K562 (cell line): ENCODE data around the gene EXOSC9.

Experiments used
- CREB1 ChIP-seq, 2 experiments: sonication (generic) in 1 of 2; formaldehyde crosslinking in 1 of 2; IDR thresholded peaks; 2 replicates each; pipeline versions ENCODE4 v1.6.1 to v1.8.0; 2012 to 2022; ENCODE audit warnings: inconsistent platforms in 1 of 2, mild to moderate bottlenecking in 1 of 2, missing genetic modification reagents in 1 of 2, moderate library complexity in 1 of 2
- EP300 ChIP-seq: IDR thresholded peaks from 2 replicates; pipeline ENCODE4 v1.6.1; 2012; ENCODE audit warnings: low read length, improper control_type of control experiment
- ETV5 ChIP-seq: sonication (generic); formaldehyde crosslinking; IDR thresholded peaks from 2 replicates; pipeline ENCODE4 v1.4.0; 2020; ENCODE audit warnings: low read depth, mild to moderate bottlenecking, missing genetic modification reagents
- FOXK1 ChIP-seq: sonication (generic); formaldehyde crosslinking; IDR thresholded peaks from 2 replicates; pipeline ENCODE4 v1.8.0; 2022; ENCODE audit warnings: missing genetic modification reagents, mild to moderate bottlenecking, borderline replicate concordance
- KAT8 ChIP-seq: fragments of 450-650 bp; IDR thresholded peaks from 2 replicates; pipeline ENCODE4 v1.6.1; 2016; ENCODE audit warnings: low read depth, mild to moderate bottlenecking
- NFYB ChIP-seq: IDR thresholded peaks from 2 replicates; pipeline ENCODE4 v1.6.1; 2011; ENCODE audit warnings: mild to moderate bottlenecking, moderate library complexity; ENCODE audit not compliant: insufficient read length; ENCODE audit errors: extremely low read depth
- RFX5 ChIP-seq: IDR thresholded peaks from 2 replicates; pipeline ENCODE4 v1.6.1; 2011; ENCODE audit warnings: low read depth, mild to moderate bottlenecking, improper control_type of control experiment, low read length
- SMAD1 ChIP-seq: fragments of 150-350 bp; IDR thresholded peaks from 2 replicates; pipeline ENCODE4 v1.6.1; 2014; ENCODE audit warnings: low read length, low read depth; ENCODE audit not compliant: partially characterized antibody
- SRF ChIP-seq, 2 experiments: fragments of 250-450, 450-650 bp in 1 of 2; sonication (Bioruptor Pico) in 1 of 2; sonication (generic) in 1 of 2; formaldehyde crosslinking; IDR thresholded peaks; 2 replicates each; pipeline versions ENCODE4 v1.5.0 to v1.5.1; 2020 to 2022; ENCODE audit warnings: mild to moderate bottlenecking in 1 of 2, missing genetic modification reagents in 1 of 2
- ZNF589 ChIP-seq: fragments of 200-800 bp; sonication (Bioruptor generic); IDR thresholded peaks from 2 replicates; pipeline ENCODE4 v1.6.1; 2016; ENCODE audit warnings: low read depth, missing genetic modification characterization, missing compliant biosample characterization
- TF ChIP-seq, protein P1 (sequence below): fragments of 200-400 bp; formaldehyde crosslinking; IDR thresholded peaks from 2 replicates; pipeline ENCODE4 v1.6.1; 2017; ENCODE audit warnings: mild to moderate bottlenecking, low read depth, low read length, moderate library complexity
- TF ChIP-seq, protein P2 (sequence below), 3 experiments: IDR thresholded peaks in 2 of 3; conservative IDR thresholded peaks in 1 of 3; 2 replicates each; pipeline ENCODE4 v1.5.1; 2011 to 2012; ENCODE audit warnings: low read length in 3 of 3, mild to moderate bottlenecking in 3 of 3, control low read depth in 2 of 3, improper control_type of control experiment in 1 of 3, inconsistent platforms in 1 of 3, low read depth in 1 of 3, mixed read lengths in 1 of 3, moderate library complexity in 1 of 3; ENCODE audit not compliant: insufficient read depth in 2 of 3

DNA sequence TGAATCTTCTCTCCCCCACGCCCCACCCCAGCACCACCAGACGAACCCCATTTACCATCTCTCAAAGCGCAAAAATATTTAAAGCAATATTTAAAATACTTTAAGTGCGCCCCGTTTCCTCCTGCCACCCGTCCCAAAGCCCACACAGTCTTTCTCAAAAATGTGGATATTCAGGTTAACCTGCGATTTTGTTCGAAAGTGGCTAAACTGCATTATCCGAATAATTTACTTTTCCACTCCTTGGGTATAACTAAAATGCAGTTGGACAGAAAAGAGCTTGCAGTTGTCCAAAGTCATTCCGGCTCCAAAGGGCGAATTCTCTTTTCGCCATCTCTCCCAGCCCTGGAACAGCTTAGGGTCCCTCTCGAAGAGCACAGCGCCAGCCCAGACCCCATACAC lies 36.8 kb upstream of the EXOSC9 start:
- TF ChIP-seq CREB1 (IDR thresholded peaks at IDR 0.05) (no peak), CREB1 (CRISPR knock-in tag; IDR thresholded peaks at IDR 0.05) (no peak), NFYB (no peak), EP300 (no peak), ZNF589 (no peak), SMAD1 (no peak), ETV5 (CRISPR knock-in tag) (no peak), KAT8 (no peak), SRF (CRISPR knock-in tag; IDR thresholded peaks at IDR 0.05) (no peak), RFX5 (no peak), FOXK1 (CRISPR knock-in tag) (no peak)
- TF ChIP-seq, protein P1, sequence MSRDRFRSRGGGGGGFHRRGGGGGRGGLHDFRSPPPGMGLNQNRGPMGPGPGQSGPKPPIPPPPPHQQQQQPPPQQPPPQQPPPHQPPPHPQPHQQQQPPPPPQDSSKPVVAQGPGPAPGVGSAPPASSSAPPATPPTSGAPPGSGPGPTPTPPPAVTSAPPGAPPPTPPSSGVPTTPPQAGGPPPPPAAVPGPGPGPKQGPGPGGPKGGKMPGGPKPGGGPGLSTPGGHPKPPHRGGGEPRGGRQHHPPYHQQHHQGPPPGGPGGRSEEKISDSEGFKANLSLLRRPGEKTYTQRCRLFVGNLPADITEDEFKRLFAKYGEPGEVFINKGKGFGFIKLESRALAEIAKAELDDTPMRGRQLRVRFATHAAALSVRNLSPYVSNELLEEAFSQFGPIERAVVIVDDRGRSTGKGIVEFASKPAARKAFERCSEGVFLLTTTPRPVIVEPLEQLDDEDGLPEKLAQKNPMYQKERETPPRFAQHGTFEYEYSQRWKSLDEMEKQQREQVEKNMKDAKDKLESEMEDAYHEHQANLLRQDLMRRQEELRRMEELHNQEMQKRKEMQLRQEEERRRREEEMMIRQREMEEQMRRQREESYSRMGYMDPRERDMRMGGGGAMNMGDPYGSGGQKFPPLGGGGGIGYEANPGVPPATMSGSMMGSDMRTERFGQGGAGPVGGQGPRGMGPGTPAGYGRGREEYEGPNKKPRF: no peak
- TF ChIP-seq, protein P2, sequence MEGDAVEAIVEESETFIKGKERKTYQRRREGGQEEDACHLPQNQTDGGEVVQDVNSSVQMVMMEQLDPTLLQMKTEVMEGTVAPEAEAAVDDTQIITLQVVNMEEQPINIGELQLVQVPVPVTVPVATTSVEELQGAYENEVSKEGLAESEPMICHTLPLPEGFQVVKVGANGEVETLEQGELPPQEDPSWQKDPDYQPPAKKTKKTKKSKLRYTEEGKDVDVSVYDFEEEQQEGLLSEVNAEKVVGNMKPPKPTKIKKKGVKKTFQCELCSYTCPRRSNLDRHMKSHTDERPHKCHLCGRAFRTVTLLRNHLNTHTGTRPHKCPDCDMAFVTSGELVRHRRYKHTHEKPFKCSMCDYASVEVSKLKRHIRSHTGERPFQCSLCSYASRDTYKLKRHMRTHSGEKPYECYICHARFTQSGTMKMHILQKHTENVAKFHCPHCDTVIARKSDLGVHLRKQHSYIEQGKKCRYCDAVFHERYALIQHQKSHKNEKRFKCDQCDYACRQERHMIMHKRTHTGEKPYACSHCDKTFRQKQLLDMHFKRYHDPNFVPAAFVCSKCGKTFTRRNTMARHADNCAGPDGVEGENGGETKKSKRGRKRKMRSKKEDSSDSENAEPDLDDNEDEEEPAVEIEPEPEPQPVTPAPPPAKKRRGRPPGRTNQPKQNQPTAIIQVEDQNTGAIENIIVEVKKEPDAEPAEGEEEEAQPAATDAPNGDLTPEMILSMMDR (IDR thresholded peaks at IDR 0.05 in 2 of 3, conservative IDR thresholded peaks at IDR 0.05 in 1 of 3; ENCODE audit: insufficient read depth in 2 of 3, low read depth in 1 of 3, low read length in 3 of 3): no peak
